ENCODE data around the gene CCHCR1. TPM values are rescaled to one million over a fixed set of nuclear protein-coding genes. Genes with fewer than 3 reads are reported as not detected.

Gene CCHCR1
- total and polyA plus RNA-seq, 2 experiments from 2014 or later, result 6.1 to 8.9 TPM

DNA sequence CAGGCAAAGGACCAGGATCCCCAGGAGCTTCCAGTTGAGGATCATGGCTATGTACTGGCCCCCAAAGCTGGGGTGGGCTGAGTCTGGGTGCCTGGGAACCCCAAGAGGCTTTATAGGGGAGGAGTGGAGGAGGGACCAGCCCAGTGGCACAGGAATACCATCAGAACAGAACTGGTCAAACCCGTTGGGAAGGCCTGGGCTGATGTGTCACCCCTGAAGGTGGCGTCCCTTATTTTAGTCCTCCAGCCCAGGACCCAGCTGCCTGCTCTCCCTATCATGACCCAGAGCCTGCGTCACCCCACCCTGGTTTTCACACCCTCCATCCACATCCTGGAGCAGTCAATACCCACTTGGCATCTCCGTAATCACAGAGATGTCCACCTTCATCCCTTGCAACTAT is 18.6 kb downstream of the CCHCR1 start, which contains the start of gene PSORS1C2:
TSS of gene PSORS1C2 (minus strand) at position 85 of the 400 bp plus-strand sequence. CDS start at position 45, 40 bp downstream.
- H3K9me3 ChIP-seq (ENCODE audit: low read depth), result no peaks in the 10 kb centered on the region
- H3K36me3 ChIP-seq (replicated peaks; ENCODE audit: insufficient read depth, low read depth), result no peaks in the 10 kb centered on the region
- TF ChIP-seq EZH2phosphoT487 (IDR thresholded peaks at IDR 0.05; ENCODE audit: low read depth, severe bottlenecking, unreplicated experiment) (no peak), EZH2 (IDR thresholded peaks at IDR 0.05; ENCODE audit: borderline replicate concordance) (no peak), CTCF (IDR thresholded peaks at IDR 0.05; ENCODE audit: poor library complexity) (no peak)
- H3K27me3 ChIP-seq, result no peaks in the 10 kb centered on the region
- no peak within 1 kb of the TSS for H2AFZ ChIP-seq
- no peaks in the 10 kb centered on the region for H3K79me2 ChIP-seq
- no peak within 1 kb of the TSS for H3K4me3 ChIP-seq
- no peak within 1 kb of the TSS for H3K4me2 ChIP-seq
- H3K9me2 ChIP-seq (replicated peaks; ENCODE audit: insufficient read depth), result no peaks in the 10 kb centered on the region
- H3K4me1 ChIP-seq (ENCODE audit: insufficient read depth), result peaks cover 4% of the 10 kb centered on the region
- H3K27ac ChIP-seq, result no peak within 1 kb of the TSS
- 97% methylated on average over 4 of the region's 4 CpGs for WGBS (ENCODE audit: low lambda C conversion rate, missing lambda C conversion rate)
- DNase-seq (ENCODE audit: low spot score), result no peak
- H4K20me1 ChIP-seq (ENCODE audit: insufficient read depth, poor library complexity, severe bottlenecking), result no peaks in the 10 kb centered on the region

- no peaks in the 10 kb centered on the region for H3K9me3 ChIP-seq (ENCODE audit: low read depth)
- H3K36me3 ChIP-seq (replicated peaks; ENCODE audit: insufficient read depth, low read depth), result no peaks in the 10 kb centered on the region
- H3K4me2 ChIP-seq, result no peak overlapping the region
- H3K79me2 ChIP-seq, result no peaks in the 10 kb centered on the region
- no peak overlapping the region for H2AFZ ChIP-seq
- TF ChIP-seq EZH2phosphoT487 (IDR thresholded peaks at IDR 0.05; ENCODE audit: low read depth, severe bottlenecking, unreplicated experiment), result no peak
- no peak for TF ChIP-seq EZH2 (IDR thresholded peaks at IDR 0.05; ENCODE audit: borderline replicate concordance)
- no peak for TF ChIP-seq CTCF (IDR thresholded peaks at IDR 0.05; ENCODE audit: poor library complexity)
- H4K20me1 ChIP-seq (ENCODE audit: insufficient read depth, poor library complexity, severe bottlenecking), result no peaks in the 10 kb centered on the region
- peaks cover 4% of the 10 kb centered on the region for H3K4me1 ChIP-seq (ENCODE audit: insufficient read depth)
- no peaks in the 10 kb centered on the region for H3K9me2 ChIP-seq (replicated peaks; ENCODE audit: insufficient read depth)
- WGBS (ENCODE audit: low lambda C conversion rate, missing lambda C conversion rate), result 94% methylated on average over 10 of the region's 10 CpGs
- no peak overlapping the region for H3K4me3 ChIP-seq
- no peak for DNase-seq (ENCODE audit: low spot score)
- H3K27me3 ChIP-seq, result no peaks in the 10 kb centered on the region
- H3K27ac ChIP-seq, result no peak overlapping the region
Observed at GRCh38 chr6:31135710-31136109, 21.9 kb downstream of the CCHCR1 start.

GRCh38 chr6:31132806-31133205 is 24.8 kb downstream of the CCHCR1 start:
- Histone ChIP-seq H3K4me3 (no peak overlapping the region), H3K4me2 (no peak overlapping the region), H3K9me2 (replicated peaks; ENCODE audit: insufficient read depth) (no peaks in the 10 kb centered on the region), H3K9me3 (ENCODE audit: low read depth) (no peaks in the 10 kb centered on the region), H3K79me2 (no peaks in the 10 kb centered on the region), H3K4me1 (ENCODE audit: insufficient read depth) (peaks cover 3% of the 10 kb centered on the region), H3K36me3 (replicated peaks; ENCODE audit: insufficient read depth, low read depth) (no peaks in the 10 kb centered on the region), H4K20me1 (ENCODE audit: insufficient read depth, poor library complexity, severe bottlenecking) (no peaks in the 10 kb centered on the region), H2AFZ (no peak overlapping the region), H3K27ac (no peak overlapping the region), H3K27me3 (no peaks in the 10 kb centered on the region)
- DNase-seq (ENCODE audit: low spot score), result no peak
- no peak for TF ChIP-seq EZH2 (IDR thresholded peaks at IDR 0.05; ENCODE audit: borderline replicate concordance)
- TF ChIP-seq EZH2phosphoT487 (IDR thresholded peaks at IDR 0.05; ENCODE audit: low read depth, severe bottlenecking, unreplicated experiment), result no peak
- TF ChIP-seq CTCF (IDR thresholded peaks at IDR 0.05; ENCODE audit: poor library complexity), result no peak
- WGBS (ENCODE audit: low lambda C conversion rate, missing lambda C conversion rate), result 80% methylated on average over 6 of the region's 6 CpGs

GRCh38 chr6:31131595-31131994 is 26.0 kb downstream of the CCHCR1 start:
- Histone ChIP-seq H3K79me2 (no peaks in the 10 kb centered on the region), H3K9me2 (replicated peaks; ENCODE audit: insufficient read depth) (no peaks in the 10 kb centered on the region), H3K36me3 (replicated peaks; ENCODE audit: insufficient read depth, low read depth) (no peaks in the 10 kb centered on the region), H3K9me3 (ENCODE audit: low read depth) (no peaks in the 10 kb centered on the region), H3K4me2 (no peak overlapping the region), H3K27me3 (no peaks in the 10 kb centered on the region), H2AFZ (no peak overlapping the region), H3K4me3 (no peak overlapping the region), H4K20me1 (ENCODE audit: insufficient read depth, poor library complexity, severe bottlenecking) (no peaks in the 10 kb centered on the region), H3K27ac (no peak overlapping the region), H3K4me1 (ENCODE audit: insufficient read depth) (peaks cover under 1% of the 10 kb centered on the region)
- TF ChIP-seq EZH2 (IDR thresholded peaks at IDR 0.05; ENCODE audit: borderline replicate concordance), result no peak
- TF ChIP-seq EZH2phosphoT487 (IDR thresholded peaks at IDR 0.05; ENCODE audit: low read depth, severe bottlenecking, unreplicated experiment), result no peak
- no peak for TF ChIP-seq CTCF (IDR thresholded peaks at IDR 0.05; ENCODE audit: poor library complexity)
- WGBS (ENCODE audit: low lambda C conversion rate, missing lambda C conversion rate), result 88% methylated on average over 3 of the region's 3 CpGs
- no peak for DNase-seq (ENCODE audit: low spot score)

Measured in hepatocyte (in vitro differentiated cells).